GDM1 (cell line): ENCODE data around the gene ZNF564.
A peak's percentile ranks its signal among the peaks of the same experiment; 100 is the strongest.
"Not testable (repeated sequence)": the region's sequence is repeated elsewhere in the genome, so short reads cannot be mapped to it uniquely, and the experiment has no call there.

ENCODE experiments used
- DNase-seq: peaks from one replicate; lab custom pipeline; 2025; lab: John Stamatoyannopoulos, UW

The ZNF564 gene

DNA sequence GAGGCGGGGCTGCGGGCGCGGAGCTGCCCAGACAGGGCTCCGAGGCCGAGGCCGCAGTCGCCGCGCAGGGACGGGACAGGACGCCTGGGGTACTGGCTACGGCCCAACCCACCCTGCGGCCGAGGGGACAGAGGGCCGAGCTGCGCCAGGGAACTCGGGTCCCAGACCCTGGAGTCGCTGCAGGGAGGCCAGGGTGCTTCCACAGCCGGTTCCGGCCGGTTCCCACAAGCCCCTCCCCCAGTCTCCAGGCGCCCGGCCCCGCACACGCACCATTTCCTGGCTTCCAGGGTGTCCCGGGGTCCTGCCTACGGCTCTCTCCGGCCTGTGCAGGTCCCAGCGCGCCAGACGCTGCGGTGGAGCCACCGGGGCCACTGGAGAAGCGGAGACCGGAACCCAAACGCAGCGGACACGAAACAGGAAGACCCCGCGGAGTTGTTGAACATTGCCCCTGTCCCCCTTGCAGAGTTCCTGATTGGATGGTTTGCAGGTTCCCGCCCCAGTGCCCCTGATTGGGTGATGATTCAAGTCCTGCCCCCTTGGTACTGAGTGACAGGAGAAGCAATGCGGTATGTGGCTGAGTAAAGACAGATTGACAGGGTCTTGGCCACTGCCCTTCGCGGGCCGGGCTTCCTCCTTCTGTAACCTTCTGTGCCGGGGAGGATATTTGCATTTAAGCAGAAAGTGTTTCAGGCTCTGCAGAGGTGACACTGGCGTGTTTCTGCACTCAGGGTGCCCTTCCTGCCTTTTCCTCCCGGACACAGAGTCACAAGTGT lies at the start of gene ZNF564:
Gene ZNF564 (minus strand): TSS at position 423 of the 773 bp plus-strand sequence. CDS start 150 bp downstream, at position 273.
- DNase-seq = peak; percentile 98

DNA sequence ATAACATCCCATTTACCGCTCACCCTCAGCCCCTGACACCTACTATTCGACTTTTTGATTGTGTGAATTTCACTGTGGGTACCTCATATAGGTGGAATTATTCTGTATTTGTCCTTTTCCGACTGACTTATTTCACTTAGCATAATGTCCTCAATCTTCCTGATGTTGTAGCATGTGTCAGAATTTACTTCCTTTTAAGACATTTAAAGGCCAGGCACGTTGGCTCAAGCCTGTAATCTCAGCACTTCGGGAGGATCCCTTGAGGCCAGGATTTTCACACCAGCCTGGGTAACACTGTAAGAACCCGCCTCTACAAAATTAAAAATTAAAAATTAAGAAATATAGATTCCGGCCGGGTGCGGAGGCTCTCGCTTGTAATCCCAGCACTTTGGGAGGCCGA lies 46.3 kb upstream of the ZNF564 start:
- no peak for DNase-seq

DNA sequence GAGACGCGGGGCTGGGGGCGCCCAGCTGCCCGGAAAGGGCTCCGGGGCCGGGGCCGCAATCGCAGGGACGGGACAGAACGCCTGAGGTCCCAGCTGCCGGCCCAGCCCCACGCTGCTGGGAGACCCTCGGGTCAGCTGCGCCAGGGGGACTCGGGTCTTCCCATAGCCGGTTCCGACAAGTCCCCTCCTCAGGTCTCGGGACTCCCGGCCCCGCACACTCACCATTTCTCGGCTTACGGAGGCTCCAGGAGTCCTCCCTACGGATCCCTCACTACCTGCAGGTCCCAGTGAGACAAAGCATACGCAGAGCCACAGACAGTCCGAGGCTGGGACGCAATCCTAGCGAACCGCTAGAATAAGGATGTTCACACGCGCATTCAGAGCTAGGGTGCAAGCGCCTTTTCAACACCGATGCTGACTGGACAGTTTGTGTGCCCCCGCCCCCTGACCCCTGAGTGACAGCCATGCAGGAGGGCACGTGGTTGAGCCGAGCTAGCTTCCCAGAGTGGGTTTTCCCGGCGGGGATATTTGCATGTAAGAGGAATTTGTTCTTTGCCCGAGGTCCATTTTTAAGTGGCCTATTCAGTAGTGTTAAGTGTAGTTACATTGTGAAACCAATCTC lies 45.8 kb upstream of the ZNF564 start:
- no peak for DNase-seq

- no peak for DNase-seq
Observed at GRCh38 chr19:12596485-12596884, 45.2 kb upstream of the ZNF564 start.

GRCh38 chr19:12581100-12581499 lies 29.8 kb upstream of the ZNF564 start:
- DNase-seq = no peak

- no peak for DNase-seq
Observed at GRCh38 chr19:12580180-12580694, 29.0 kb upstream of the ZNF564 start.

DNA sequence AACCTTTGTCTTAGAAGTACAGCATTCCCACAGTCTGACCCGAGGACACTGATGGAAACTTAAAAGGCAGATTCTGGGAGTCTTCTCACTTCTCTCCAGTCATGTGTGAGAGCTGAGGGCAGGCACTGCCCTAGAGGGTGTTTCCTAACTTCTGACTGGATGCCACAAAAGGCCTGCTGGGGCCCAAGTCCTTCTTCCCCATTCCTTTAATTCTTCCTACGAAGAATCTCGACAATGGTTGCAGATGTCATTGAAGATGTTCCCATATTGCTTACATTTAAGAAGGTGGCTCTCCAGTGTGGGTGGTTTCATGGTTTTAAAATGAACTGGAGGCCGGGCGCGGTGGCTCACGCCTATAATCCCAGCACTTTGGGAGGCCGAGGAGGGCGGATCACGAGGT lies 27.4 kb upstream of the ZNF564 start:
- DNase-seq = no peak

GRCh38 chr19:12574036-12574435 lies 22.8 kb upstream of the ZNF564 start:
- peak; percentile 8 for DNase-seq

DNA sequence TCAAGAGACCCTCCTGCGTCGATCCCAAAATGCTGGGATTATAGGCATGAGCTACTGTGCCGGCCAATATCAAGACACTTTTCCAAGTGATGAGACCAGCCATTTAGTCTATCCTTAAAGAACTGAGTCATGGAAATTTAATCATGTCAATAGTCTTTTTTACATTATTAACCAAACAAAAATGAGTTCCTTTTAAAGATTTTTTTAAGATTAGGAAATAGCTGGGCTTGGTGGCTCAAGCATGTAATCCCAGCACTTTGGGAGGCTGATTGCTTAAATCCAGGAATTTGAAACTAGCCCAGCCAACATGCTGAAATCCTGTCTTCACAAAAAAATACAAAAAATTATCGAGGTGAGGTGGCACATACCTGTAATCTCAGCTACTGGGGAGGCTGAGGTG lies 16.7 kb upstream of the ZNF564 start:
- no peak for DNase-seq

- not testable (repeated sequence) for DNase-seq
Observed at GRCh38 chr19:12566380-12566779, 15.1 kb upstream of the ZNF564 start.

- DNase-seq = peak; percentile 68
Observed at GRCh38 chr19:12564016-12564664, 12.9 kb upstream of the ZNF564 start.

DNA sequence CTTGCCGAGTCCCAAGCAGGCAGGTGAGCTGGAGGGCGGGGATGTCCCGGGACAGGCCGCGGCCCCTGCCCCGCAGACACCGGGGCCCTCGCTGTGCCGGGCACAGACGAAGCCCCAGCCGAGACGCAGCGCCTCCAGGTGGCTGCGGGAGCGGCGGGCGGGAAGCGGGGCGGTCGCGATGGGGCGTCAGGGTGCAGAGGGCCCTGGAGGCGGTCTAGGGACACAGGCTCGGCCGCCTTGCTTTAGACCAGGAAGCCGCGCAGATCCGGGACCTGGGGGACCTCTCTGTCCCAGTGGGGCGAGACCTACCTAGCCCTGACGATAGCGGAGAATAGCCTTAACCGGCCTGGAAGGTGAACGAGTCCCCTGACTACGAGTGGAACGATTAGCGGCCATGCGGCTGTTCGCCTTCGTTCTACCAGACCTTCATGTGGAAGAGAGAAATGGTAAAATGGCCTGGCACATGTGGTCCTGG lies 4.2 kb upstream of the ZNF564 start:
- no peak for DNase-seq

GRCh38 chr19:12546903-12547302 lies 4.4 kb downstream of the ZNF564 start:
- DNase-seq = no peak

DNA sequence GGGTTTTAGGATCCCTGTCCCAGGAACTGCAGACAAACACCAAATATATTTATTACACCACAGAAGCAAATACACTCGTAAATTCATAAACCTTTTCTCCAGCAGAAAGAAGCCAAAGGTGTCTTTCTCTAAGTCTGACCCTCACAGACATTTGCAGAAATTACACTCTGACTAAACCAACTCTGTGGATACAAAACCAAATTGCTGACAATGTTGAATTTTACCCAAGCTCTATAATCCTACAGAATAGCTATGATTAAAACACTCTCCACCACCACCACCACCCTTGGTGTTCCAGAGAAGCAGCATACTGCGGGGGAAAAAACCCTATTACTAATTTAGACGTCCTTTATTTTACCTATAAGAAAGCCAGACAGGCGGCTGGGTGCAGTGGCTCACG lies 5.2 kb downstream of the ZNF564 start:
- DNase-seq = no peak

- no peak for DNase-seq
Observed at GRCh38 chr19:12545267-12545666, 6.0 kb downstream of the ZNF564 start.

- DNase-seq = peak; percentile 49
Observed at GRCh38 chr19:12544401-12544876, 6.8 kb downstream of the ZNF564 start.

DNA sequence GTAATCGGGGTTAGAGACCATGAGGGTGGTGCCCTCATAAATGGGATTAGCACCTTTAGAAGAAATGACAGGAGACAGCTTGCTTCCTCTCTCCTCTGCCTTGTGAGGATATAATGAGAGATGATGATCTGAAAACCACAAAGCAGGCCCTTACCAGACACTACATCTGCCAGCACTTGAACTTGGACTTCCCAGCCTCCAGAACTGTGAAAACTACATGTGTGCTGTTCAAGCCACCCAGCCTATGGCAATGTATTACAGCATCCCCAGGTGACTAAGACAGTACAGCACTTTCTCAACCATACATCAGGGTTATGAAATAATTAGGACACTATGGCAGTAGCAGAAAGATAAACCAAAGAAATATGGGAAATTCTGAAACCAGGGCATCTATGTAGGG lies 7.4 kb downstream of the ZNF564 start:
- DNase-seq = no peak

DNA sequence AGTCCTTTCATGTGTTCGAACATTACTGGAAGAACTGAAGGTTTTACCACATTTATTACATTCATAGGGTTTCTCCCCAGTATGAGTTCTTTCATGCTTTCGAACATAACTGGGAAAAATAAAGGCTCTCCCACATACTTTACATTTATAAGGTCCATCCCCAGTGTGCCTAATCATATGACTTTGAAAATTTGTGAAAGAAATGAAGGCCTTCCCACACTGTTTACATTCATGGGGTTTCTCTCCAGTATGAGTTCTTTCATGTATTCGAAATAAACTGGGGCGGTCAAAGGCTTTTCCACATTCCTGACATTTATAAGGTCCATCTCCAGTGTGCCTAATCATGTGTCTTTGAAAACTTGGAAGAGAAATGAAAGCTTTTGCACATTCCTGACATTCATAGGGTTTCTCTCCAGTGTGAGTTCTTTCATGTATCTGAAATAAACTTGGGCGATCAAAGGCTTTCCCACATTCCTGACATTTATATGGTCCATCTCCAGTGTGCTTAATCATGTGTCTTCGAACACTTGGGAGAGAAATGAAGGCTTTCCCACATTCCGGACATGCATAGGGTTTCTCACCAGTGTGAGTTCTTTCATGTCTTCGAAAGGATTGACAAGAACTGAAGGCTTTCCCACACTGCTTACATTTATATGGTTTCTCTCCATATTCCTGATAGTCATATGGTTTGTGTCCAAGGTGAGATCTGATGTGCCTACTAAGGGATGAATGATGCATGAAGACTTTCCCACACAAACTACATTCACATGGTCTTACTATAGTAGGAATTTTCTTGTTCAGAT lies 24.0 kb downstream of the ZNF564 start:
- no peak for DNase-seq

GRCh38 chr19:12526542-12526941 lies 24.7 kb downstream of the ZNF564 start:
- DNase-seq = no peak

GRCh38 chr19:12521996-12522395 lies 29.3 kb downstream of the ZNF564 start:
- no peak for DNase-seq

- DNase-seq = no peak
Observed at GRCh38 chr19:12513531-12514061, 37.7 kb downstream of the ZNF564 start.

DNA sequence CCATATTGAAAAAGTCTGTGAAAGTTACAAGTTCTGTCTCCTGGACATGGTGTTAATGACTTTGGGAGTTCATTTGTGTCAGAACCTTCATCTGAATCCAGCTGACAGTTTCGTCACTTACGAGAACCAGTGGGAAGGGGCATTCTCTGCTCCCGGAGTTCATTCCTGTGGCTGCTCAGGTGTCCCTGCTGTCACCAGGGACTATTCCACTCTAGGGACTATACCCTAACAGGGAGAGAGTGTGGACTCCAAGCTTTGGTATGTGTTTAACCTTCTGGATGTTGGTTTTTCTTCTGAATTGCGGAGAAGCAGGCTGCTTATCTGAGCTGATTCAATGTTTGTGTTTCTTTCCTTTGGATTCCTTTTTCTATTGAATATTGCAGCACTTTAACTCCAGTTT lies 54.2 kb downstream of the ZNF564 start:
- no peak for DNase-seq
